ENCODE measurements around the gene CDX1.

CDX1 gene

GRCh38 chr5:150184990-150185912, 18.7 kb downstream of the CDX1 start:
- DNase-seq, result no peak

DNA sequence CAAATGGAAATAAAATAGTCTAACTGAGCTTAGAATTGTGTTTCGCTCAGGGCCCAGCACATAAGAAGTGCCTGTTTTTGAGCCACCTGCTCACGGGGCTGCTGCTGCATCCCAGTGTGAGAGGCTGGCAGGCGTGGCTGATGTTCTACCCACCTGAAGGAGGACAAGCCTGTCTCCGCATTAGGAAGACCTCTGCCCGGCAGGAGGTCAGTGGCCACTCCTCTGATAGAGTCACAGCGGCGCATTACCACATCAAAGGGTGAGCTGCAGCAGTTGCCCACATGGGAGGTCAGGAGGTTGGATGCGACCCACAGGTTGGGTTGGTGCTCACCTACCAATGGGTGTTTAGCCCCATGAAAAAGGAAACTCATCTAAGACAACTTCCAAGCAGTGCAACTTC, 19.6 kb downstream of the CDX1 start:
- DNase-seq, result no peak

GRCh38 chr5:150186897-150187296, 20.3 kb downstream of the CDX1 start:
- DNase-seq, result no peak

- DNase-seq, result no peak
Measured at GRCh38 chr5:150188146-150188842, 21.7 kb downstream of the CDX1 start.

DNA sequence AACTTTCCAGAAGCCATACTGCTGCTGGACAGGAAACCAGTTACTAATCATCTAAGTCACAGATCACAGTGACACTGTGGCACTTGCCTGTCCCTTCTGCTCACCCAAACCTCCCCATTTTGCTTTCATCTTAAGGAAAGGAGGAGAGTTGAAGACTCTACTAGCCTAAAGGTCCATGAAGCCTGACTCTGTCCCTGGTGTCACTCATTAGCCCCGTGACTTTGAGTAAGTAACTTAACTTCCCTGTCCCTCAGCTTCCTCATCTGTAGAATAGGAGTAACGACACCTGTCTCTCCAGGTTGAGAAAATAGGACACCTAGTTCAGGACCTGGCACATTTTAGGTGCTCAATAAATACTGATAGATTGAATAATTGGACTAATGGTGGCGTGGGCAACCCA, 22.7 kb downstream of the CDX1 start:
- no peak for DNase-seq

- DNase-seq, result no peak
Measured at GRCh38 chr5:150189728-150190502, 23.3 kb downstream of the CDX1 start, which contains the start of gene SLC6A7. SLC6A7 (plus strand) TSS chr5:150190062; CDS start chr5:150190328, 266 bp downstream.

DNA sequence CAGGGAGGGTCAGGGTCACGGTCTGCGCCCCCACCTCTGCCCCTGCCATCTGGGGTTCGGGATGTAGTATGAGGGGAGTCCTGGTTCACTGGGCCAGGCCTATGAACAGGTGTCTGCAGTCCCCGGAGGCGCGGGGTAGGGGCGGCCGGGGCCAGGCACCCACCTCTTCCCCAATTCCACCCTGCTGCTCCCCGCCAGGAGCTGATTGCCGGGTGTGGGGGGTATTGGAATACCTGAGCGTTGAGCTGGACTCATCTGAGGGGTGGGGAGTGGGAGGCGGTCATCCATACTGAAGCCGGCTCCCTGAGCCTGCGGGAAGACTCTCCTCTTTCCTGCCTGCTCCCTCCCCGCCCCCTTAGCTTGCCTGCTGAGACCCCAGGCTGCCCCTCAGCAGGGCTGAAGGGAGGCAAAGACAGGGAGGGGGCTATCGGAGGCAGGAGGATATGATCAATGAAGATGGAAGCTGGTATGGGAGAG, 24.0 kb downstream of the CDX1 start:
- no peak for DNase-seq

- no peak for DNase-seq
Measured at GRCh38 chr5:150190987-150191386, 24.4 kb downstream of the CDX1 start.

DNA sequence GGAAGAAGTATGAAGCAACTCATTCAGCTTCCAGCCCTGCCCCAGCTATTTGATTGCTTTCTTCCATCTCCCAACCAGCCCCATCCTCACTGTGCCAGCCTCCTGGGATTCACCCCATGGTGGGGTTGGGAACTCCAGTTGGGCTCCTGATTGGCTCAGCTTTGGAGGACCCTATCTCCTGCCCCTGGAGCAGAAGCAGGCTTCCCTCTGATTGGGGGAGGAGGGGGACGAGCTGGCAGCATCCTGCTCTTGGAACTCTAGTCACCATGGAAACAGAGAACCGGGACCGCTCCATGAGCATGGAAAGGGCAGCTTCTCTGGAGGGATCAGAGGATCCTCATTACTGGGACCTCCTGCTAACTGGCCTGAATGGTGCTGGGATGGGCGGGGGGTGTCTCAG, 25.9 kb downstream of the CDX1 start:
- DNase-seq, result no peak

DNA sequence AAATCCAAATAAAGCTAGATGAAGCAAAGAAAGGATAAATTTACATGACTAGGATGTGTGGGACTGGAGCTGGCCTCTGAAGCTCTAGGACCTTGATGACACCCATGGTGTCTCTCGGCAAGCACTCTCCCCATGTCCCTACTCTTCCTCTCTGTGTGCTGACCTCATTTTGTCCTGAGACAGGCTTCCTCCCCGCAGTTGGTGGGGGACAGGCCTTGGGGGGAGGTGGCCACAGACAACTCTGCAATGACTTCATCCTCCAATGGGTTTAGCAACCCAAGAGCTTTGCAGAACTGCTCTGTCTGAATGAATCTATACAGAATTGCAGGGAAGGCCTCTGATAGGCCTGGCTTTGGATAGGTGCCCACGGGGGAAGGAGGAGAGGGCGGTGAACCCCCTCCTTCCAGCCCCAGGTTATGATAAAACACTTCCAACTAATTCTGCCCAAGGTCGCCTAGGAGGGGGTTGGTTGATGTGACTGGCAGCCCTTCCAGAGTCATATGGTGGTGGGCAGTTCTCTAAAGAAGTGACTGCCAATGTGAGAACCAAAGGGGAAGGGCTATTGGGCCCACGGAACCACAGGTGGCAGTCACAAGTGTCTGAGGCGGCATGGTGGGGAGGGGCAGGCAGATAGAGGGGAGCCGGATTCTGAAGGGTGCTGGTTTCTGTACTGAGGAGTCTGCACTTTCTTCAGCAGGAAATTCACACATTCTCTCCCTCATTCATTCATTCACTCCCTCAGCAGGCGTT, 29.3 kb downstream of the CDX1 start:
- no peak for DNase-seq

DNA sequence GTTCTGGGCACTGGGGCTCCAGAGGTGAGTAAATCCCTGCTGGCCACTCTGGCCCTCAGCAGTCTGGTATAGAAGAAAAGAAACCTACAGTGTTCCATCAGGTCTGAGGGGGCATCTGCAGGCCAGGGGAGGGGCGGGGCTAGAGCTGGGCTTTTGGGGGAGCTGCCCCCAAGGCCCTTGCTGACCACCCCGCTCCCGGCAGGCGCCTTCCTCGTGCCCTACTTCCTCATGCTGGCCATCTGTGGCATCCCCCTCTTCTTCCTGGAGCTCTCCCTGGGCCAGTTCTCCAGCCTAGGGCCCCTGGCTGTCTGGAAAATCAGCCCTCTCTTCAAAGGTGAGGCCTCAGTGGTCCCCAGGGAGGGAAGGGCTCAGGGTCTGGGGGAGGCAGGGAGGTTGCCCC, 29.9 kb downstream of the CDX1 start:
- no peak for DNase-seq

DNA sequence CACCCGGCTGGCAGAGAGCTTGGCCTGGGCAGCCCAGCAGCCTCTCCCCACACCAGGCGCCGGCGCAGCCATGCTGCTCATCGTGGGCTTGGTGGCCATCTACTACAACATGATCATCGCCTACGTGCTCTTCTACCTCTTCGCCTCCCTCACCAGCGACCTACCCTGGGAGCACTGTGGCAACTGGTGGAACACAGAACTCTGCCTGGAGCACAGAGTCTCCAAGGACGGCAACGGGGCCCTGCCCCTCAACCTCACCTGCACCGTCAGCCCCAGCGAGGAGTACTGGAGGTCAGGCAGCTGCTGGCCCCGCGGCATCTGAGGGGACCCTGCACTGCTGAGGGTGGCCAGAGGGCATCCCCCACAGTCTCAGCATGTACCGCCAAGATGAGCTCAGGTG, 30.4 kb downstream of the CDX1 start:
- DNase-seq, result no peak

- no peak for DNase-seq
Measured at GRCh38 chr5:150197476-150197875, 30.9 kb downstream of the CDX1 start.

GRCh38 chr5:150202501-150202900, 35.9 kb downstream of the CDX1 start:
- no peak for DNase-seq

DNA sequence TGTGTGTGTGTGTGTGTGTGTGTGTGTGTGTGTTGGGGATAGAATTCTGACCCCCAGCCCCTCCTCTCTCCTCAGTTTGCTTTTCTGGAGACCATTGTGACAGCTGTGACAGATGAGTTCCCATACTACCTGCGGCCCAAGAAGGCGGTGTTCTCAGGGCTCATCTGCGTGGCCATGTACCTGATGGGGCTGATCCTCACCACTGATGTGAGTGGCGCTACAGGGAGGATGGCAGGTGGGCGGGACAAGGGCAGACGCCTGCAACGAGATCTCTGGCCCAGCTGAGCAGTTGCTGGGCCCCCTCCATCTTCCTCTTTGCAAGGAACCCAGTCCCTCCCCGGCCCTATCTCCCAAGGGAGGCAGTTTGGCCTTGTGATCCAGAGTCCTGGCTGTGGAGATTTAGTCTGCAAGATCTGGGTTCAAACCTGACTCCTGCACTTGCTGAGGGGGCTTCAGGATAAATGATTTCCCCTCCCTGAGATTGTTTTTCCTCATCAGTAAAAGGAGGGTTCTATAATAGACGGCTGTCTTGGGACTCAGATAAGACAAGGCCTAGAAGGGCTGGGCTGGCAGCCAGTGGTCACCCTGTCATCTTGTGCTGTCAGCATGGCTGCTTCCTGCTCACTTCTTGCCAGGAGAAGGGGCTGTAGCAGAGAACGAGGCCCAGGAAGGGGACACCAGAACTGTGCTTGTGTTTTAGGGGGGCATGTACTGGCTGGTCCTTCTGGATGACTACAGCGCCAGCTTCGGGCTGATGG, 37.4 kb downstream of the CDX1 start:
- no peak for DNase-seq

DNA sequence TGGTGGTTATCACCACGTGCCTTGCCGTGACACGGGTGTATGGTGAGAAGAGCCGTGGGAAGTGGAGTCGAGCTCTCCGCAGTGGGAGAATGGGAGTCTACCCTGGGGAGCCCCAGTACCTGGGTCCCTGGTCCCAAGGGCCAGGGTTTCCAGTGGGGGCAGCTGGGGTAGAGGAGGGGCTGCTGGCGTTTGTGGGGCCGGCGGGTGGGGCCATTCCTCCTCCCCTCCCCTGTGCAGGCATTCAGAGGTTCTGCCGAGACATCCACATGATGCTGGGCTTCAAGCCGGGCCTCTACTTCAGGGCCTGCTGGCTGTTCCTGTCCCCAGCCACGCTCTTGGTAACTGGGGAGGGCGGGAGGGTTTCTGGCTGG, 38.0 kb downstream of the CDX1 start:
- DNase-seq, result no peak

DNA sequence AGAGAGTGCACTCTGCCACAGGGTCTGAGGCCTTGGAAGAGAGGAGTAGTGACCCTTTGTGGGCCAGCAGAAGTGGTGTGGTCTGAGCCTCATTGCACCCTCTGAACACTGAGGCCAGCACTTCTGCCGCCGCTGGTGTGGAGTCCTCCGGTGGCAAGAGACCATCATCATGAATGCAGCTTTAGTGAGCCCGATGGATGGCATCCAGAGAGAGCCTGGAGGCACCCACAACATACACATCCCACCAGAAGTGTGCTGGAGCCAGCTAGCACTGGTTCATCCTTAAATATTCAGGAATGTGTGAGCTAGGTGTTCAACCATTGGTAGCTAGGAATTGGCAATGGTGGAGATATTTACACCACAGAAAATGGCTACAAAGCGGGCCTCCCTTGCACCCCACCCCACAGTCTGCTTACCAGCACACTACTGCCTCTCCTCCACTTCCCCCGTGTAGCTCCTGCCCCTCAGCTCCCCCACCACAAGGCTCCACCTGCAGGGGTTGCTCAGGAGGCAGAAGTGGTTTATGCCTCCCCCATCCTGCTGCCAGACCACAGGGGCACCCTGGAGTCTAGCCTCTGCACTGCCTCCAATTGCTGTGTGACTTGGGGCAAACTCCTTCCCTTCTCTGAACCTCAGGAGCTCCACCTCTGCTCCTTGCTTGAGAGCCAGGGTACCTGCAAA, 39.7 kb downstream of the CDX1 start:
- no peak for DNase-seq

GRCh38 chr5:150206779-150207115, 40.2 kb downstream of the CDX1 start:
- no peak for DNase-seq

DNA sequence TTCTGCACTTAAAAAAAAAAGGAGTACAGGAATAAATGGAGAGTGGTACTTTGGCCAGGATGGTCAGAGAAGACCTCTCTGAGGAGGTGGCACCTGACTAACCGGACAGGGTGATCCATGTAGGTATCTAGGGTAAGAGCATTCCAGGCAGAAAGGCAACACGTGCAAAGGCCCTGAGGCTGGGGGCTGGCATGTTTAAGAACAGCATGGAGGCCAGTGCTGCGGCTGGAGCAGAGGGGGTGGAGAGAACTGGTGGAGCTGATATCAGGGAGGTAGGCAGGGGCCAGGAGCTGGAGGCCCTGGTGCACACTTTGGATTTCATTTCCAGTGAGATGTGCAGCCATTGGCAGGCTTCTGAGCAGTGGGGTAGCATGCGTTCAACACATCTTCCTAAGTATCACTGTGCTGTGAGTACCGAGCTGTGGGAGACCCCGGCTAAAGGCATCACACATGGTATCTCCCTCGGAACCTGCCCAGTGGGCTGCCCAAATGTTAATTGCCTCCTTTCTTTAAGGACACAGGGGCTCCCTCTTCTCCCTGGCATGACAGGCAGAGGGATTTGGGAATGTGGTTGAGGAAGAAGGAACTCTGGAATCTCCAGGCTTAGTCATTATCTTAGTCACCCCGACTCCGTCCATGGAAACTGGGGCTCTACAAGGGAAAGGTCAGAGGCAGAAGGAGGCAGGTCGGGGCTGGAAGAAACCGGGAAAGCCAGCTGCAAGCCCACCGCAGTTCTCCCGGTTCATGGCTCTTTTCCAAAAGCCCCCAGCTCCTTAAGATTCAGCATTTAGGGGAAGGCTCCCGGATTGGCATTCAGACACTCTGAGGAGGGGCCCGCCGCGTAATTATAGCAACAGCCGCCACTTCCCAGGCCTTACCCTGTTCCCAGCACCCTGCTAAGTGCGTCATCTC, 41.9 kb downstream of the CDX1 start:
- DNase-seq, result no peak

DNA sequence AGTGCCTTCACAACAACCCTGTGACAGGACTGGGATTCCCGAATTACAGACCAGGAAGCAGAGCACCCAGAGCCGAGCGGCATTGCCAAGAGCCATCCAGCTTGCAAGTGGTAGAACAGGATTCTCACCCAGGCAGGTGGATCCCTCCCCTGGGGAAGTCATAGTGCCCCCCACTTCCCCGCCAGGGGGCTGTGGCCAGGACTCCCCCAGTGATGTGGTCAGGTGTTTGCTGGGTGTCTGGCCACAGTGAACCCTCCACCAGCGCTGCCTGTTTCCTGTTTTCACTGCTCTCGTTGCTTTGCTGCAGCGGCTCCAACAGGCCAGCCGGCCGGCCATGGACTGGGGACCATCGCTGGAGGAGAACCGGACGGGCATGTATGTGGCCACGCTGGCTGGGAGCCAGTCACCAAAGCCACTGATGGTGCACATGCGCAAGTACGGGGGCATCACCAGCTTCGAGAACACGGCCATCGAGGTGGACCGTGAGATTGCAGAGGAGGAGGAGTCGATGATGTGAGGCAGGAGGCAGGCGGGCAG, 42.6 kb downstream of the CDX1 start:
- DNase-seq, result peak; percentile 23

Data from activated gamma-delta T cell (primary cell).